K562 (cell line): ENCODE results near the gene BCL2L1. TPM values are rescaled to one million over a fixed set of nuclear protein-coding genes. Genes with fewer than 3 reads are reported as not detected.

Source experiments
- ATAC-seq: fragments of 200-7000 bp; cut with Tn5 transposase; 3 replicates; pipeline ENCODE4 v1.9.1; 2020; ENCODE audit warnings: moderate library complexity
- BruUV-seq: library from RNA; stranded (reverse); fragments of 400-500 nt; replicated peaks from 2 replicates; lab custom pipeline; 2021; lab: Mats Ljungman, UMichigan
- CTCF ChIA-PET: fragments of 300-600 bp; formaldehyde crosslinking; extraction: SDS; loops from one replicate; lab custom pipeline; 2021; ENCODE audit warnings: low intra/inter-chr PET ratio; lab: Yijun Ruan, JAX
- POLR2A ChIA-PET: fragments of 300-600, 350-650 bp; sonication (Branson Sonifier 250); formaldehyde crosslinking; extraction: SDS; loops from one replicate; lab custom pipeline; 2021; ENCODE audit warnings: antibody characterized with exemption, inconsistent platforms; lab: Yijun Ruan, JAX
- DNase-seq, 4 experiments: peaks; one replicate each; pipeline versions ENCODE4 v3.0.0 to v3.0.0-alpha.2; 2011 to 2018; ENCODE audit warnings: low spot score in 3 of 4, mixed read lengths in 3 of 4; ENCODE audit errors: extremely low read depth in 1 of 4
- FAIRE-seq: peaks from 2 replicates; lab custom pipeline; 2011; peaks lifted over from hg19 to GRCh38; lab: Jason Lieb, UNC
- H2AFZ ChIP-seq: 2 replicates; pipeline ENCODE4 v1.6.0; 2011; ENCODE audit warnings: low read depth, low read length, control low read depth, inconsistent platforms
- H3K27ac ChIP-seq: fragments of 200-600 bp; 3 replicates; pipeline ENCODE4 v1.8.0; 2011; ENCODE audit warnings: low read depth, mild to moderate bottlenecking, control low read depth, inconsistent platforms, low read length, moderate library complexity, mixed read lengths; ENCODE audit errors: extremely low read depth
- H3K27me3 ChIP-seq, 2 experiments: fragments of 300-600 bp in 1 of 2; 2 replicates in 1 of 2; 3 replicates in 1 of 2; pipeline versions ENCODE4 v1.6.0 to v1.8.0; 2011; ENCODE audit warnings: inconsistent platforms in 2 of 2, low read length in 2 of 2, mild to moderate bottlenecking in 1 of 2, mixed read lengths in 1 of 2, moderate library complexity in 1 of 2; ENCODE audit not compliant: control insufficient read depth in 2 of 2, insufficient read depth in 2 of 2
- H3K36me3 ChIP-seq: fragments of 300-600 bp; 3 replicates; pipeline ENCODE4 v1.8.0; 2011; ENCODE audit warnings: mild to moderate bottlenecking, low read length, inconsistent platforms; ENCODE audit not compliant: control insufficient read depth, insufficient read depth
- H3K4me1 ChIP-seq, 2 experiments: fragments of 200-600 bp in 1 of 2; replicated peaks in 1 of 2; 2 replicates in 1 of 2; 3 replicates in 1 of 2; pipeline versions ENCODE4 v1.5.1 to v1.8.0; 2011; ENCODE audit warnings: inconsistent platforms in 2 of 2, low read length in 2 of 2, mild to moderate bottlenecking in 1 of 2, mixed read lengths in 1 of 2, moderate library complexity in 1 of 2; ENCODE audit not compliant: control insufficient read depth in 2 of 2, insufficient read depth in 2 of 2
- H3K4me2 ChIP-seq: 2 replicates; pipeline ENCODE4 v1.6.1; 2011; ENCODE audit warnings: low read length, control low read depth, inconsistent platforms, mixed read lengths; ENCODE audit not compliant: insufficient read depth
- H3K4me3 ChIP-seq: fragments of 200-600 bp; sonication (generic), shearing (Covaris generic); 2 replicates; pipeline ENCODE4 v1.5.1; 2016; ENCODE audit warnings: control low read depth, inconsistent platforms
- H3K79me2 ChIP-seq: fragments of 200-600 bp; 3 replicates; pipeline ENCODE4 v1.8.0; 2011; ENCODE audit warnings: low read length, inconsistent platforms; ENCODE audit not compliant: control insufficient read depth, insufficient read depth
- H3K9ac ChIP-seq, 2 experiments: 2 replicates each; pipeline versions ENCODE4 v1.6.0 to v1.6.1; 2011; ENCODE audit warnings: low read depth in 2 of 2, low read length in 2 of 2, control low read depth in 1 of 2, inconsistent platforms in 1 of 2, mild to moderate bottlenecking in 1 of 2, mixed read lengths in 1 of 2; ENCODE audit not compliant: insufficient read depth in 1 of 2
- H3K9me1 ChIP-seq: one replicate; pipeline ENCODE4 v1.6.0; 2011; ENCODE audit warnings: inconsistent platforms, mild to moderate bottlenecking, low read length, moderate library complexity; ENCODE audit not compliant: control insufficient read depth, insufficient read depth
- H3K9me3 ChIP-seq: replicated peaks from 2 replicates; pipeline ENCODE4 v1.5.1; 2011; ENCODE audit warnings: low read depth, low read length, inconsistent platforms; ENCODE audit not compliant: control insufficient read depth, insufficient read depth
- H4K20me1 ChIP-seq: replicated peaks from 2 replicates; pipeline ENCODE4 v1.6.1; 2011; ENCODE audit warnings: low read length, inconsistent platforms, mixed read lengths; ENCODE audit not compliant: control insufficient read depth, insufficient read depth
- ATF7 ChIP-seq: fragments of 450-650 bp; IDR thresholded peaks from 2 replicates; pipeline ENCODE4 v1.7.1; 2014; ENCODE audit warnings: mild to moderate bottlenecking, moderate library complexity
- CBFA2T2 ChIP-seq: fragments of 450-650 bp; conservative IDR thresholded peaks from 2 replicates; pipeline ENCODE4 v1.6.1; 2017; ENCODE audit warnings: mild to moderate bottlenecking
- HOXB6 ChIP-seq: fragments of 250-450 bp; sonication (Bioruptor Pico); IDR thresholded peaks from 2 replicates; pipeline ENCODE4 v1.5.1; 2022; ENCODE audit warnings: mild to moderate bottlenecking, borderline replicate concordance
- NBN ChIP-seq: fragments of 450-650 bp; IDR thresholded peaks from 2 replicates; pipeline ENCODE4 v1.6.1; 2016; ENCODE audit warnings: low read depth, mild to moderate bottlenecking
- POLR2A ChIP-seq: fragments of 450-650 bp; conservative IDR thresholded peaks from 2 replicates; pipeline ENCODE4 v1.6.1; 2016
- REST ChIP-seq, 2 experiments: fragments of 450-650 bp; formaldehyde crosslinking in 1 of 2; IDR thresholded peaks; 2 replicates each; pipeline versions ENCODE4 v1.4.0 to v1.6.1; 2014 to 2020; ENCODE audit warnings: mild to moderate bottlenecking in 2 of 2, borderline replicate concordance in 1 of 2, low read depth in 1 of 2
- ZEB2 ChIP-seq: fragments of 450-650 bp; IDR thresholded peaks from 2 replicates; pipeline ENCODE4 v1.6.1; 2016
- ZFP36 ChIP-seq: fragments of 150-350 bp; IDR thresholded peaks from 2 replicates; pipeline ENCODE4 v1.6.1; 2018; ENCODE audit warnings: low read length, low read depth; ENCODE audit not compliant: partially characterized antibody
- ZKSCAN3 ChIP-seq: fragments of 250-450 bp; sonication (Bioruptor Pico); IDR thresholded peaks from 2 replicates; pipeline ENCODE4 v1.4.0; 2020
- ZNF639 ChIP-seq, 2 experiments: fragments of 200-800 bp in 1 of 2; sonication (Bioruptor generic) in 1 of 2; sonication (generic) in 1 of 2; formaldehyde crosslinking in 1 of 2; IDR thresholded peaks in 1 of 2; conservative IDR thresholded peaks in 1 of 2; 2 replicates each; pipeline versions ENCODE4 v1.5.0 to v1.6.1; 2016 to 2020; ENCODE audit warnings: missing compliant biosample characterization in 1 of 2, missing genetic modification characterization in 1 of 2, missing genetic modification reagents in 1 of 2
- WGBS: fragments of 100-300 bp; shearing (Covaris generic); methylation state at CpG from one replicate; pipeline ENCODE4 v1.1.6; 2016; ENCODE audit warnings: low coverage, mixed read lengths; ENCODE audit not compliant: insufficient coverage; ENCODE audit errors: missing lambda C conversion rate; 5-methylcytosine and 5-hydroxymethylcytosine counted together
- in situ Hi-C: fragments of 300-500 bp; cut with MboI; formaldehyde crosslinking; loops from 4 replicates; pipeline ENCODE4 v1.15.0; 2018; ENCODE audit warnings: inconsistent platforms, mixed read lengths
- intact Hi-C: fragments of 100-400 bp; cut with micrococcal nuclease; formaldehyde crosslinking; loops from 2 replicates; pipeline ENCODE4 v1.14.2; 2022
- polyA plus RNA-seq, 8 experiments: library from polyadenylated mRNA; depleted of rRNA in 4 of 8; stranded (reverse) in 5 of 8; unstranded in 3 of 8; fragments of >200 nt; fragmentation: Nextera tagmentation in 2 of 8; fragmentation: Illumina TruSeq in 1 of 8; extraction: Ambion mirVana in 2 of 8; extraction: Trizol in 1 of 8; gene quantifications; 2 replicates each; pipeline versions ENCODE4 v1.2.1 to v1.2.3, GENCODE V29; 2011 to 2014; ENCODE audit warnings: inconsistent platforms in 1 of 8, missing spikeins in 1 of 8
- total RNA-seq, 7 experiments: library from RNA; depleted of rRNA in 6 of 7; stranded (reverse); fragments of >200 nt in 6 of 7; fragmentation: Illumina TruSeq in 2 of 7; extraction: Trizol in 2 of 7; gene quantifications; 2 replicates each; pipeline versions ENCODE4 v1.2.1 to v1.2.3, GENCODE V29; 2011 to 2021; ENCODE audit warnings: low replicate concordance in 1 of 7
- TF ChIP-seq, protein P1 (sequence below): fragments of 250-450 bp; sonication (Bioruptor Pico); IDR thresholded peaks from 2 replicates; pipeline ENCODE4 v1.8.0; 2022; ENCODE audit warnings: inconsistent platforms, mild to moderate bottlenecking, moderate library complexity, borderline replicate concordance

BCL2L1 gene
- total and polyA plus RNA-seq, 9 of the 15 experiments (the other 6 are each of a cell fraction or from before 2014, with no cell fraction given), result 3.3 to 182 (median 120) TPM

GRCh38 chr20:31662372-31662854, 60.3 kb downstream of the BCL2L1 start:
- Histone ChIP-seq H3K27ac (peak overlapping the region; percentile 64), H3K4me1 (peaks cover 53 to 56% of the 10 kb centered on the region in 2 experiments), H4K20me1 (no peaks in the 10 kb centered on the region), H3K9ac (peak overlapping the region; percentile 46 to 51; a peak in 3 of 4 replicates), H3K79me2 (peaks cover 33% of the 10 kb centered on the region), H3K9me3 (no peaks in the 10 kb centered on the region), H3K9me1 (no peaks in the 10 kb centered on the region), H3K27me3 (no peaks in the 10 kb centered on the region), H2AFZ (no peak overlapping the region), H3K36me3 (peaks cover 40% of the 10 kb centered on the region), H3K4me3 (peak overlapping the region; percentile 34; the same call in 1 of the 2 replicates), H3K4me2 (peak overlapping the region; percentile 84)
- ChIA-PET CTCF (interaction anchor here (3.6 kb wide), 1 partner anchor 61 kb away, joined by 66 read pairs; the partner anchor contains the start of gene BCL2L1), POLR2A (interaction anchor here (0.6 to 3.1 kb wide), 21 partner anchors 9 to 99 kb away, joined by 3 to 35 read pairs (median 5); partner anchors contain the start of genes BCL2L1, ID1 and TPX2)
- FAIRE-seq (no peak), DNase-seq (no peak), ATAC-seq (no peak)
- WGBS, result 32% methylated on average over 6 of the region's 6 CpGs
- in situ Hi-C loops, result loop anchor here (10.0 kb wide), 1 partner anchor 62 kb away; the partner anchor contains the start of gene BCL2L1
- intact Hi-C loops, result loop anchor here (1.0 kb wide), 2 partner anchors 14 to 44 kb away; no protein-coding TSS in a partner anchor
- no TSS peak for BruUV-seq
- 0 out of 2 replicates have a peak, but pooled peaks have one; percentile 6 for TF ChIP-seq ZEB2
- no peak for TF ChIP-seq ZNF639 (CRISPR knock-in tag; conservative IDR thresholded peaks at IDR 0.05 in 1 of 2, IDR thresholded peaks at IDR 0.05 in 1 of 2)
- TF ChIP-seq ZKSCAN3 (CRISPR knock-in tag), result no peak
- TF ChIP-seq CBFA2T2, result no peak
- 0 out of 2 replicates have a peak, but pooled peaks have one; percentile 9 for TF ChIP-seq ATF7
- peak; percentile 96 for TF ChIP-seq ZFP36
- peak; percentile 32; the same call in 1 of the 2 replicates for TF ChIP-seq REST (IDR thresholded peaks at IDR 0.05; ENCODE audit: borderline replicate concordance)
- no peak for TF ChIP-seq REST (CRISPR knock-in tag; IDR thresholded peaks at IDR 0.05; ENCODE audit: low read depth)
- TF ChIP-seq, protein P1, sequence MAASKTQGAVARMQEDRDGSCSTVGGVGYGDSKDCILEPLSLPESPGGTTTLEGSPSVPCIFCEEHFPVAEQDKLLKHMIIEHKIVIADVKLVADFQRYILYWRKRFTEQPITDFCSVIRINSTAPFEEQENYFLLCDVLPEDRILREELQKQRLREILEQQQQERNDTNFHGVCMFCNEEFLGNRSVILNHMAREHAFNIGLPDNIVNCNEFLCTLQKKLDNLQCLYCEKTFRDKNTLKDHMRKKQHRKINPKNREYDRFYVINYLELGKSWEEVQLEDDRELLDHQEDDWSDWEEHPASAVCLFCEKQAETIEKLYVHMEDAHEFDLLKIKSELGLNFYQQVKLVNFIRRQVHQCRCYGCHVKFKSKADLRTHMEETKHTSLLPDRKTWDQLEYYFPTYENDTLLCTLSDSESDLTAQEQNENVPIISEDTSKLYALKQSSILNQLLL (CRISPR knock-in tag), result no peak
- peak; percentile 52; the same call in 1 of the 2 replicates for TF ChIP-seq POLR2A
- TF ChIP-seq NBN, result 0 out of 2 replicates have a peak, but pooled peaks have one; percentile 4
- no peak for TF ChIP-seq HOXB6 (CRISPR knock-in tag)
